PC-9 (cell line): ENCODE measurements around the gene SSUH2. TPM values are rescaled to one million over a fixed set of nuclear protein-coding genes. Genes with fewer than 3 reads are reported as not detected.

ENCODE experiments used
- BruUV-seq: library from RNA; stranded (reverse); fragments of 400-500 nt; replicated peaks from 2 replicates; lab custom pipeline; 2021; lab: Mats Ljungman, UMichigan
- CTCF ChIA-PET: fragments of 300-600 bp; sonication (Branson Sonifier 250); formaldehyde crosslinking; loops from one replicate; lab custom pipeline; 2022; ENCODE audit warnings: antibody characterized with exemption; lab: Charles Lee
- POLR2A ChIA-PET: fragments of 300-600 bp; sonication (Branson Sonifier 250); formaldehyde crosslinking; loops from one replicate; lab custom pipeline; 2022; ENCODE audit warnings: antibody characterized with exemption; ENCODE audit not compliant: unreplicated experiment; lab: Charles Lee
- DNase-seq, 2 experiments: peaks; one replicate each; pipeline versions ENCODE4 v3.0.0 to v3.0.0-alpha.2; 2015 to 2022; ENCODE audit warnings: mixed read lengths in 1 of 2
- H2AFZ ChIP-seq: fragments of 200-600 bp; sonication (generic); 2 replicates; pipeline ENCODE4 v1.8.1; 2017; ENCODE audit warnings: antibody characterized with exemption
- H3F3A ChIP-seq: fragments of 200-600 bp; sonication (generic); 2 replicates; pipeline ENCODE4 v1.8.1; 2017; ENCODE audit warnings: antibody characterized with exemption, mild to moderate bottlenecking, low read depth; ENCODE audit not compliant: insufficient read depth
- H3K27ac ChIP-seq: fragments of 200-600 bp; sonication (generic); 2 replicates; pipeline ENCODE4 v1.6.1; 2016; ENCODE audit warnings: mixed run types
- H3K27me3 ChIP-seq: fragments of 200-600 bp; sonication (generic); 2 replicates; pipeline ENCODE4 v1.6.1; 2016; ENCODE audit warnings: low read depth, mixed run types; ENCODE audit not compliant: insufficient read depth
- H3K36me3 ChIP-seq: fragments of 200-600 bp; sonication (generic); 2 replicates; pipeline ENCODE4 v1.6.1; 2016; ENCODE audit warnings: low read depth, mixed run types
- H3K4me1 ChIP-seq: fragments of 200-600 bp; sonication (generic); replicated peaks from 2 replicates; pipeline ENCODE4 v1.6.1; 2016; ENCODE audit warnings: mixed run types; ENCODE audit not compliant: insufficient read depth
- H3K4me2 ChIP-seq: fragments of 200-600 bp; sonication (generic); 2 replicates; pipeline ENCODE4 v1.6.1; 2017; ENCODE audit warnings: mixed run types
- H3K4me3 ChIP-seq: fragments of 200-600 bp; sonication (generic); 2 replicates; pipeline ENCODE4 v1.6.1; 2016; ENCODE audit warnings: mixed run types
- H3K79me2 ChIP-seq: fragments of 200-600 bp; sonication (generic); 2 replicates; pipeline ENCODE4 v1.6.1; 2017; ENCODE audit warnings: low read depth, mixed run types
- H3K9me2 ChIP-seq: fragments of 200-600 bp; sonication (generic); 2 replicates; pipeline ENCODE4 v1.8.1; 2017; ENCODE audit warnings: mild to moderate bottlenecking; ENCODE audit not compliant: insufficient read depth
- H3K9me3 ChIP-seq: fragments of 200-600 bp; sonication (generic); 2 replicates; pipeline ENCODE4 v1.8.1; 2016; ENCODE audit warnings: low read depth; ENCODE audit not compliant: insufficient read depth
- H4K20me1 ChIP-seq: fragments of 200-600 bp; sonication (generic); 2 replicates; pipeline ENCODE4 v1.8.1; 2017; ENCODE audit not compliant: insufficient read depth
- EZH2 ChIP-seq: fragments of 200-600 bp; sonication (generic); IDR thresholded peaks from 2 replicates; pipeline ENCODE4 v1.8.0; 2017; ENCODE audit warnings: antibody characterized with exemption, low read depth
- intact Hi-C: fragments of 100-400 bp; cut with micrococcal nuclease; formaldehyde crosslinking; loops from one replicate; pipeline ENCODE4 v1.10.0; 2022; ENCODE audit not compliant: unreplicated experiment
- total RNA-seq: library from RNA; stranded (reverse); gene quantifications from 2 replicates; pipeline ENCODE4 v1.2.3, GENCODE V29; 2021
- TF ChIP-seq, protein P1 (sequence below): fragments of 200-600 bp; sonication (generic); conservative IDR thresholded peaks from 2 replicates; pipeline ENCODE4 v1.6.1; 2017; ENCODE audit warnings: mixed run types, antibody characterized with exemption, mild to moderate bottlenecking, moderate library complexity

The SSUH2 gene
- total RNA-seq, 1 experiment from 2014 or later: 1.6 TPM

DNA sequence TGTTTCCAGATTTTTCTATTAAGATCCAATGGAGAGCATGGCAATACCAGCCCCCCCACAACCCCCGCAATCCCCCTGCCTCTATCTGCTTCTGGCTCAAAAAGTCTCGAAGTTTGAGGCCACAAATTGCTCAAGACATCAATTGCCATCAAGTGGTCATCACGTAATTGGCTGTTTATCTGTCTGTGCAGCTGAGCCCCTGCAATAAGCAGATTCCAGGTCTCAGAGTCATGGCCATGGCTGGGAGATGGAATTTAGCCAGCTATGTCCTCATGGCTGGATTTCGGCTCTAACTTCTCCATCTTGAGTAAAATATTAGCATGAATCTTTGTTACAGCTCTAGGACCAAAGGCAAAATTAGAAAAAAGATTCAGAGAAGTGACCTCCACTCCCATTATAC lies 22.7 kb downstream of the SSUH2 start:
- Histone ChIP-seq H3F3A (peaks cover 10% of the 10 kb centered on the region; the same call in 1 of the 2 replicates), H3K36me3 (no peaks in the 10 kb centered on the region), H3K9me3 (no peaks in the 10 kb centered on the region), H3K4me3 (no peak overlapping the region), H3K79me2 (no peaks in the 10 kb centered on the region), H3K4me1 (peaks cover 25% of the 10 kb centered on the region), H2AFZ (no peak overlapping the region), H4K20me1 (no peaks in the 10 kb centered on the region), H3K27me3 (no peaks in the 10 kb centered on the region), H3K9me2 (no peaks in the 10 kb centered on the region), H3K4me2 (no peak overlapping the region), H3K27ac (no peak overlapping the region)
- POLR2A ChIA-PET: no interaction called here
- no TSS peak for BruUV-seq
- no peak for TF ChIP-seq EZH2
- CTCF ChIA-PET: interaction anchor here (0.7 kb wide), 1 partner anchor 138 kb away, joined by 4 read pairs; no protein-coding TSS in a partner anchor
- DNase-seq: no peak
- intact Hi-C loops: loop anchor here (2.0 to 5.0 kb wide), 2 partner anchors 147 to 200 kb away; partner anchors contain the start of gene OXTR

DNA sequence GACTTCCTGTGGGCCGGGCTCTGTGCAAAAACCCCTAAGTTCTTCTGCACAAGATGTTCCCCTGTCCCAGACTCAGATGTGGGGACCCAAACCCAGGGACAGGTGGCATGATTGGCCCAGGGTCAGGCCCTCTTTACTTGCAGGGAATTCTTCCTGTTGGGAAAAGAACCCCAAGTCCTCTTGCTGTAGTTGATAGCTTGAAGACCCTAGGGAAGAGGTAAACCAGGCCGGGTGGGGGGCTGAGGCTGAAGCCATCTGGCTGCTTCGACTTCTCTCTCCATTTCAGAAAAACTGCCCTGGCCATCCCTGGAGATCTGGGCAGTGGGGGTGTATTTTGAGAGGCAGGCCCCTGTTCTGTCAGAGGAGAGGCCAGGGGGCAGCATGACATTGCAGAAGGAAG lies 23.5 kb downstream of the SSUH2 start:
- intact Hi-C loops: loop anchor here (5.0 kb wide), 1 partner anchor 199 kb away; no protein-coding TSS in a partner anchor
- no peak for TF ChIP-seq EZH2
- TF ChIP-seq, protein P1, sequence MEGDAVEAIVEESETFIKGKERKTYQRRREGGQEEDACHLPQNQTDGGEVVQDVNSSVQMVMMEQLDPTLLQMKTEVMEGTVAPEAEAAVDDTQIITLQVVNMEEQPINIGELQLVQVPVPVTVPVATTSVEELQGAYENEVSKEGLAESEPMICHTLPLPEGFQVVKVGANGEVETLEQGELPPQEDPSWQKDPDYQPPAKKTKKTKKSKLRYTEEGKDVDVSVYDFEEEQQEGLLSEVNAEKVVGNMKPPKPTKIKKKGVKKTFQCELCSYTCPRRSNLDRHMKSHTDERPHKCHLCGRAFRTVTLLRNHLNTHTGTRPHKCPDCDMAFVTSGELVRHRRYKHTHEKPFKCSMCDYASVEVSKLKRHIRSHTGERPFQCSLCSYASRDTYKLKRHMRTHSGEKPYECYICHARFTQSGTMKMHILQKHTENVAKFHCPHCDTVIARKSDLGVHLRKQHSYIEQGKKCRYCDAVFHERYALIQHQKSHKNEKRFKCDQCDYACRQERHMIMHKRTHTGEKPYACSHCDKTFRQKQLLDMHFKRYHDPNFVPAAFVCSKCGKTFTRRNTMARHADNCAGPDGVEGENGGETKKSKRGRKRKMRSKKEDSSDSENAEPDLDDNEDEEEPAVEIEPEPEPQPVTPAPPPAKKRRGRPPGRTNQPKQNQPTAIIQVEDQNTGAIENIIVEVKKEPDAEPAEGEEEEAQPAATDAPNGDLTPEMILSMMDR: no peak
- Histone ChIP-seq H3K9me3 (no peaks in the 10 kb centered on the region), H3K4me1 (peaks cover 23% of the 10 kb centered on the region), H3K4me2 (no peak overlapping the region), H3K79me2 (no peaks in the 10 kb centered on the region), H4K20me1 (no peaks in the 10 kb centered on the region), H3K4me3 (no peak overlapping the region), H3K36me3 (no peaks in the 10 kb centered on the region), H3F3A (peaks cover 10% of the 10 kb centered on the region; the same call in 1 of the 2 replicates), H3K9me2 (no peaks in the 10 kb centered on the region), H2AFZ (no peak overlapping the region), H3K27me3 (no peaks in the 10 kb centered on the region), H3K27ac (no peak overlapping the region)
- DNase-seq: no peak
- BruUV-seq: no TSS peak
- ChIA-PET POLR2A (no interaction called here), CTCF (interaction anchor here (1.0 kb wide), 1 partner anchor 177 kb away, joined by 3 read pairs; no protein-coding TSS in a partner anchor)

- Histone ChIP-seq H4K20me1 (no peaks in the 10 kb centered on the region), H3K36me3 (no peaks in the 10 kb centered on the region), H3K4me2 (peak overlapping the region; percentile 57), H3K27me3 (no peaks in the 10 kb centered on the region), H3K9me3 (no peaks in the 10 kb centered on the region), H2AFZ (peak overlapping the region; percentile 69), H3F3A (peaks cover 10% of the 10 kb centered on the region; the same call in 1 of the 2 replicates), H3K9me2 (no peaks in the 10 kb centered on the region), H3K79me2 (no peaks in the 10 kb centered on the region), H3K4me3 (no peak overlapping the region), H3K27ac (peak overlapping the region; percentile 70), H3K4me1 (peaks cover 19% of the 10 kb centered on the region)
- no TSS peak for BruUV-seq
- TF ChIP-seq, protein P1: no peak
- no peak for TF ChIP-seq EZH2
- peak; percentile 62 to 93 for DNase-seq
- intact Hi-C loops: loop anchor here (1.0 kb wide), 2 partner anchors 119 to 175 kb away; no protein-coding TSS in a partner anchor
- CTCF ChIA-PET: interaction anchor here (0.6 to 1.2 kb wide), 4 partner anchors 175 to 458 kb away, joined by 3 to 6 read pairs (median 4); no protein-coding TSS in a partner anchor
- POLR2A ChIA-PET: interaction anchor here (0.6 to 1.0 kb wide), 3 partner anchors 175 to 830 kb away, joined by 5 to 7 read pairs (median 6); no protein-coding TSS in a partner anchor
Measured at GRCh38 chr3:8619548-8619947, 25.1 kb downstream of the SSUH2 start.
